AG04450 (cell line): ENCODE data around the gene ABCB8. TPM values are rescaled to one million over a fixed set of nuclear protein-coding genes. Genes with fewer than 3 reads are reported as not detected.

ENCODE experiments used
- CTCF ChIA-PET: fragments of 300-600, 350-600 bp; formaldehyde crosslinking; extraction: SDS; loops from one replicate; lab custom pipeline; 2022; ENCODE audit warnings: antibody characterized with exemption, inconsistent platforms; lab: Charles Lee
- POLR2A ChIA-PET: fragments of 350-600 bp; formaldehyde crosslinking; extraction: SDS; loops from one replicate; lab custom pipeline; 2021; ENCODE audit warnings: antibody characterized with exemption, inconsistent platforms; lab: Yijun Ruan, JAX
- DNase-seq: peaks from one replicate; pipeline ENCODE4 v3.0.0-alpha.2; 2011; ENCODE audit warnings: low read depth, low spot score
- H3K27ac ChIP-seq: one replicate; pipeline ENCODE4 v1.5.1; 2012; ENCODE audit warnings: low read depth, low read length, control low read depth
- H3K27me3 ChIP-seq: one replicate; pipeline ENCODE4 v1.6.0; 2012; ENCODE audit warnings: low read length; ENCODE audit not compliant: control insufficient read depth, insufficient read depth
- H3K4me3 ChIP-seq: 2 replicates; pipeline ENCODE4 v1.5.1; 2011; ENCODE audit warnings: mild to moderate bottlenecking, low read depth, low read length, control low read depth
- H3K9me3 ChIP-seq: 2 replicates; pipeline ENCODE4 v1.5.1; 2012; ENCODE audit warnings: low read length; ENCODE audit not compliant: control insufficient read depth, insufficient read depth
- CTCF ChIP-seq: IDR thresholded peaks from 2 replicates; pipeline ENCODE4 v1.5.1; 2011; ENCODE audit warnings: low read depth, low read length, control low read depth, inconsistent platforms
- polyA plus RNA-seq: library from polyadenylated mRNA; depleted of rRNA; stranded (reverse); fragments of >200 nt; gene quantifications from 2 replicates; pipeline ENCODE4 v1.2.3, GENCODE V29; 2011

The ABCB8 gene
- polyA plus RNA-seq, 1 experiment, result 10.7 TPM

DNA sequence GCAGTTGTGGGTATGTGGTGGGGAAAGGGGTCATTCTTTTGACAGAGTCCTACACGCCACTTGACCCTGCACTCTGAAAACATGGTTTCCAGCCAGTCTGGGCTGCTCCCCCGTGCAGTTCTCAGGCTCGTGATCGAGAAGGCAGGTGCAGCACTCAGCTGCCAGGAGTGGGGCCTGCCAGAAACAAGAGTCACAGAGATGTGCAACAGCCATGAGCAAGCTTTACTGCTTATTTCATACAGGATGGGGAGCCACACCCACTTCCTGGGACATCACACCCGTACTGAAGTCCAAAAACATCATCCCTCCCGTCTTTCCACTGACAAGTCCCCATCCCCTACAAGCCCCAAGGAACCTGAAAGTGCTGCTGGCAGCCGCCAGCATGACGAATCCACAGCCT lies 13.3 kb upstream of the ABCB8 start:
- DNase-seq, result no peak
- Histone ChIP-seq H3K9me3 (peaks cover 4% of the 10 kb centered on the region; the same call in 1 of the 2 replicates), H3K27me3 (peaks cover 32% of the 10 kb centered on the region), H3K4me3 (no peak overlapping the region), H3K27ac (no peak overlapping the region)
- POLR2A ChIA-PET, result interaction anchor here (0.6 kb wide), 1 partner anchor 1273 kb away, joined by 3 read pairs; no protein-coding TSS in a partner anchor
- CTCF ChIA-PET, result interaction anchor here (1.0 kb wide), 1 partner anchor 93 kb away, joined by 3 read pairs; no protein-coding TSS in a partner anchor
- TF ChIP-seq CTCF, result no peak

DNA sequence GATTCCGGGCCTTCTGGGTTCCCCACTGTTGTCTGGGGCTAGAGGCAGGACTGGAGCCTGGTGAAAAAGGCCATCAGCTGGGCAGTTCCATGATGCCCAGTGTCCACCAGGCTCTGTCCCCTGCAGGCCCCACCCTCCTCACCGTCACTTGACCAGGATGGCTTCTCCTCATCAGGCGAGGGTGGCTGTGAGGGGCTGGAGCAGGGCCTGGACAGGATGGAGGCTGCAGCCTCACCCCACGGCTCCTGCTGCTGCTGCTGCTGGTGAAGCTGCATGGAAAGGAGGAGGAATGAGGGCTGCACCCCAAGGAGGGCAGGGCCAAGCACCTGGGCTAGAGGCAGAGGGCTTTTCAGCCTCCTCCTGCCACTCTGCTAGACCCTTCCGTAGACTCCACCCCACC lies 12.3 kb upstream of the ABCB8 start:
- H3K27me3 ChIP-seq, result peaks cover 41% of the 10 kb centered on the region
- CTCF ChIA-PET, result interaction anchor here (0.6 to 4.0 kb wide), 2 partner anchors 117 to 164 kb away, joined by 3 to 18 read pairs; no protein-coding TSS in a partner anchor
- no peak for TF ChIP-seq CTCF
- H3K27ac ChIP-seq, result no peak overlapping the region
- H3K4me3 ChIP-seq, result no peak overlapping the region
- POLR2A ChIA-PET, result no interaction called here
- no peak for DNase-seq
- H3K9me3 ChIP-seq, result peaks cover 4% of the 10 kb centered on the region; the same call in 1 of the 2 replicates

- peaks cover 46% of the 10 kb centered on the region for H3K27me3 ChIP-seq
- no peak for DNase-seq
- CTCF ChIA-PET, result interaction anchor here (0.6 to 4.0 kb wide), 5 partner anchors 13 to 165 kb away, joined by 3 to 32 read pairs (median 5); no protein-coding TSS in a partner anchor
- POLR2A ChIA-PET, result no interaction called here
- no peak overlapping the region for H3K27ac ChIP-seq
- TF ChIP-seq CTCF, result no peak
- H3K9me3 ChIP-seq, result peaks cover 4% of the 10 kb centered on the region; the same call in 1 of the 2 replicates
- H3K4me3 ChIP-seq, result no peak overlapping the region
Measured at GRCh38 chr7:151016505-151016904, 11.7 kb upstream of the ABCB8 start.

GRCh38 chr7:151016942-151017341 lies 11.3 kb upstream of the ABCB8 start:
- POLR2A ChIA-PET, result no interaction called here
- no peak for TF ChIP-seq CTCF
- Histone ChIP-seq H3K27ac (no peak overlapping the region), H3K9me3 (peaks cover 4% of the 10 kb centered on the region; the same call in 1 of the 2 replicates), H3K4me3 (no peak overlapping the region), H3K27me3 (peaks cover 48% of the 10 kb centered on the region)
- CTCF ChIA-PET, result interaction anchor here (0.6 to 4.0 kb wide), 5 partner anchors 12 to 118 kb away, joined by 3 to 32 read pairs (median 5); no protein-coding TSS in a partner anchor
- no peak for DNase-seq

DNA sequence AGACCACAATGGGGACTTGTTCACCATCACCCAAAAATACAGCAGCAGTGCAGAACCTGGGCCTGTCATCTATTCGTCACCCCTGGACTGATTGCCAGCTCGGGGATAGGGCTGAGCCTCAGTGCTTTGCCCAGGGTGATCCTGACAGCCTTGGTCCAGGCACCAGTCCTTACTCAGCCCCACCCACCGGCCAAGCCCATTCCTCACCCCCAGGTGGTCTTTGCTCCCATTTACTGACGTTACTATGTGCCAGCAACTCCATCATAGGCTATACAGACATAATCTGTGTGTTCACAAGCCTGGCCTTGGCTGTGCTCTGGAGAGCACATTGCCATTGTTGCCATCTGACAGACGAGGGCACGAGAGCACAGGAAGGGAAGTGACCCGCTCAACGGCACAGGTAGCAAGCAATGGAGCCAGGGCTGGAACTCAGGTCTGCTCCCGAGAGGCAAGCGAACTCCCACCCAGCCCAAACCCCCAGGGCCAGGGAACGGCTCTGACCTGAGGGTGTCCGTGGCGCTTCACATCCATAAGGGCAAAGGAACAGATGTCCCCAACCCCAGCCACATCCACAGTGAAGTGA lies 10.8 kb upstream of the ABCB8 start:
- Histone ChIP-seq H3K4me3 (no peak overlapping the region), H3K9me3 (peaks cover 4% of the 10 kb centered on the region; the same call in 1 of the 2 replicates), H3K27ac (no peak overlapping the region), H3K27me3 (peaks cover 50% of the 10 kb centered on the region)
- POLR2A ChIA-PET, result interaction anchor here (1.3 kb wide), 1 partner anchor 11 kb away, joined by 4 read pairs; the partner anchor contains the start of gene ABCB8
- no peak for DNase-seq
- CTCF ChIA-PET, result interaction anchor here (0.7 to 4.0 kb wide), 19 partner anchors 7 to 274 kb away, joined by 3 to 32 read pairs (median 5); no protein-coding TSS in a partner anchor
- no peak for TF ChIP-seq CTCF
